GM19324 (cell line): ENCODE measurements around the gene INO80.
"Not testable (repeated sequence)": the region's sequence is repeated elsewhere in the genome, so short reads cannot be mapped to it uniquely, and the experiment has no call there.

Experiments
- ATAC-seq: cut with Tn5 transposase; IDR thresholded peaks from one replicate; pipeline ENCODE4 v1.9.1; 2021; ENCODE audit warnings: mild to moderate bottlenecking, moderate library complexity; ENCODE audit not compliant: unreplicated experiment, low FRiP score

The INO80 gene, protein sequence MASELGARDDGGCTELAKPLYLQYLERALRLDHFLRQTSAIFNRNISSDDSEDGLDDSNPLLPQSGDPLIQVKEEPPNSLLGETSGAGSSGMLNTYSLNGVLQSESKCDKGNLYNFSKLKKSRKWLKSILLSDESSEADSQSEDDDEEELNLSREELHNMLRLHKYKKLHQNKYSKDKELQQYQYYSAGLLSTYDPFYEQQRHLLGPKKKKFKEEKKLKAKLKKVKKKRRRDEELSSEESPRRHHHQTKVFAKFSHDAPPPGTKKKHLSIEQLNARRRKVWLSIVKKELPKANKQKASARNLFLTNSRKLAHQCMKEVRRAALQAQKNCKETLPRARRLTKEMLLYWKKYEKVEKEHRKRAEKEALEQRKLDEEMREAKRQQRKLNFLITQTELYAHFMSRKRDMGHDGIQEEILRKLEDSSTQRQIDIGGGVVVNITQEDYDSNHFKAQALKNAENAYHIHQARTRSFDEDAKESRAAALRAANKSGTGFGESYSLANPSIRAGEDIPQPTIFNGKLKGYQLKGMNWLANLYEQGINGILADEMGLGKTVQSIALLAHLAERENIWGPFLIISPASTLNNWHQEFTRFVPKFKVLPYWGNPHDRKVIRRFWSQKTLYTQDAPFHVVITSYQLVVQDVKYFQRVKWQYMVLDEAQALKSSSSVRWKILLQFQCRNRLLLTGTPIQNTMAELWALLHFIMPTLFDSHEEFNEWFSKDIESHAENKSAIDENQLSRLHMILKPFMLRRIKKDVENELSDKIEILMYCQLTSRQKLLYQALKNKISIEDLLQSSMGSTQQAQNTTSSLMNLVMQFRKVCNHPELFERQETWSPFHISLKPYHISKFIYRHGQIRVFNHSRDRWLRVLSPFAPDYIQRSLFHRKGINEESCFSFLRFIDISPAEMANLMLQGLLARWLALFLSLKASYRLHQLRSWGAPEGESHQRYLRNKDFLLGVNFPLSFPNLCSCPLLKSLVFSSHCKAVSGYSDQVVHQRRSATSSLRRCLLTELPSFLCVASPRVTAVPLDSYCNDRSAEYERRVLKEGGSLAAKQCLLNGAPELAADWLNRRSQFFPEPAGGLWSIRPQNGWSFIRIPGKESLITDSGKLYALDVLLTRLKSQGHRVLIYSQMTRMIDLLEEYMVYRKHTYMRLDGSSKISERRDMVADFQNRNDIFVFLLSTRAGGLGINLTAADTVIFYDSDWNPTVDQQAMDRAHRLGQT (N-terminal part only)

DNA sequence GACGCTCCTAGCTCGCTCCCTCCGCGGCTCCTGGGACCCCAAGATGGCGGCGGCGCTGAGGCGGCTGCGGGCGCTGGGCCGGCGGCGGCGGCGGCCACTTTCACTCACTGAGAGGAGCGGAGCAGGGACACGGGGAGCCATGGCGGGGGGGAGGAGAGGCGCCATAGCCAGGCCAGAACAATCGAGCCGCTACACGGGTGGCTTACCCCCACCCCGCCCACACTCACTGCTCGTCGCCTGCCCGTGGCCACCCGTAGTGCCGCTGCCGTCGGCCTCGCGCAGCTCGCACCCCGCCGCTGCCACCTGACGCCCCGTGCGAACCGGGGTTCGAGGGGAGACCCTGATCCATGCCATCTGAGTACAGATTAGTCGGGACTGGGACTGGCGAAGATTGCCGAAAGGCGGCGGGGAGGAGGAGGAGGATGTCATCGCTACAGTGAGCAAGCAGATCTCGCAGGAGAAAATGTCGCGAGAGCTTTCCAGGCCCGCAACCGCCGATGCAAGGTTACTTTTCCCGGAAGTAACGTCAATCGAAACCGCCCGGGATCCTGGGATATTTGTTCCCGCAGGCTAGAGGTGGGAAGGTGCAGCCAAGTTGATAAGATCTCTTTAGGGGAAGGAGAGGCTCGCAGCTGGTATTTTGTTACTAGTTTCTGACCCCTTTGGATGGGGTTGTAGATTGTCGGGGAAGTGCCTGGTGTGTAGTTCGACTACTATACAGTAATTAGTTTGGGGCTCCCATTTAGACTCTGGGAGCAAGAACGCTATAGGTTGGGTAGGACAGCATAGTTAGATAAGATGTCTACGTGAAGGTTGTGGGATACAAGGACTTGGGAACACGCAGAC is at the start of gene INO80:
TSS of gene INO80 (minus strand) at position 165 of the 846 bp plus-strand sequence. CDS start 19,970 bp downstream, outside the sequence.
- ATAC-seq: peak; percentile 84

DNA sequence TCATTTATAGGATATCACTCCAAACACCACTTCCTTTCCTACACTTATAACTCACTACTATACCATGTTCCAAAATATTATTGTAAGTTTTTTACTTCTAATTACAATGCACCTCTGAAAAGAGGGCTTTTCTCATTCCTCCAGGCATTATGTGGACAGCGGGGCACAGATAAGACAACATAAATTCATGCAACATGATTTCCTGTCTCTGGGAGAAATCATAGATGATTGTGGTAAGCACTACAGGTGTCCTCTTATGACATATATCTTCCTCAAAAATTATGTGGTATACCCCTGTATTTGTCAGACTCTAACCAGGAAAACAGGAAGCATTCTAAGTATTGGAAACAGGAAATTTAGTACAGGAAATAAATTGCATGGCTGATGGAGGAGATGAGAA is 45.7 kb upstream of the INO80 start:
- no peak for ATAC-seq

DNA sequence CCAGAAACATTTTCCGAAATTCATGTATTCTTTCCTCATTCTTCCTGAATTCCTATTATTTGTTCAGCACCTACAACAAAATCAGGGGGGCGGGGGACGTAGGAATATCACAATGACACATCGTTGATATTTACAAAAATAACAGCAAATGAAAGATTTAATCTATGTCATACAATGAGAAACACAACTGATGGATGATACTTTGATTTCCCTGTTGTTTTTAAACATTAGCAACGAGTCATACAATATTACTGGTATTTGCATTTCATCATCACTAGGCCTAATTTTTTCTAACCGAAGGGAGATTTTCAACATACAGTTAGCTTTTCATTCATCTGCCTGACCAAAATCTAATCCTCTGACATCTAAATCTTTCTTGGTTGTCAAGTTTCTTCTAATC is 45.3 kb upstream of the INO80 start:
- no peak for ATAC-seq

DNA sequence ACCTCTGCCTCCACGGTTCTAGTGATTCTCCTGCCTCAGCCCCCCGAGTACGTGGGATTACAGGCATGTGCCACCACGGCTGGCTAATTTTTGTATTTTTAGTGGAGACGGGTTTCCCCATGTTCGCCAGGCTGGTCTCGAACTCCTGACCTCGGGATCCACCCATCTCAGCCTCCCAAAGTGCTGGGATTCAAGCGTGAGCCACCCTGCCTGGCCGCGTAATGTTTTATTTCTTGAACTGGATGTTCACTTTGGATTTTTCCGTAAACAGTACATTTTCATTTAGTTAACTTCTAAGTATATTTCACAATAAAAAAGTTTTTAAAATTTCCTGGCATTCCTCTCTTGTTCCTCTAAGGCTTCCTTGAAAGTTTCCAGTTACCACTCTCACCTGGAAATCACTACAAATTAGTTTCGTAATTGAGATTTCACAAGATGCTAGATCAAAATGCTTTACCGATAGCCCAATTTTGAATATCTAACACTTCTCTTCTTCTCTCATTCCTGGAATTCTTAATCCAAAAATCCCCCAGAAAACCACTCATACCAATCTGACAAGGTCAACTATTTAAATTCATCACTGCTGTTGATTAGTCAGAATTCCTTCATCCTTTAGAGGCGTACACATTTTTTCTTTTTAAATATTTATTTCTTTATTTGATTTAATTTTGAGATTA is 44.7 kb upstream of the INO80 start:
- ATAC-seq: no peak

DNA sequence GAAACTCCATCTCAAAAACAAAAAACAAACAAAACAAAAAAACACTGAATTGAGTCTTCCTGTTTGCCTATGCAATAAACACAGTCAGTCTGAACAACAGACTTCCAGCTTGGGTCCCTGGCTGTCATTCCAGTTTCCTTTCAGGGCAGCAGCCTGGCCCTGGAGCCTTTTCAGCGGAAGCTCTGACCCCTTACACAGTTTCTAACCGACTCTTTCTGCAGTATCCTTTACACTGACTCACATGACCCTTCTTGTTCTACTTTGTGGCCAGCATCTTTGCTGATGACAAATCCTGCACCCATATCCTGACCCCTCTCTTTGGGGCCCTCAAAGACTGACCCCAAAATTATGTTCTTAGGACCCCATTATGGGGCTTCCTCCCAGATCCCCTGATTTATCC is 38.3 kb upstream of the INO80 start:
- ATAC-seq: no peak

DNA sequence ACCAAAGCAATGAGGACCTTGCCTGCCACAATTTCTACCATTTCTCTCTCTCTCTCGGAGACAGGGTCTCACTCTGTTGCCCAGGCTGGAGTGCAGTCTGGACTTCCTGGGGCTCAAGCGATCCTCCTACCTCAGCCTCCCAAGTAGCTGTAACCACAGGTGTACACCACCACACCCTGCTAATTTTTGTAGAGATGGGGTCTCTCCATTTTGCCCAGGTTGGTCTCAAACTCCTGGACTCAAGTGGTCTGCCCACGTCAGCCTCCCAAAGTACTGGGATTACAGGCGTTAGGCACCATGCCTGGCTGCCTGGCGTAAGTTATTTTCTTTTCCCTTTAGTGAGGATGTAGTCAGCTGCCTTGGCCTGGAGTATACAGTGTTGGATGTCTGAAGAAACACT is 37.7 kb upstream of the INO80 start:
- ATAC-seq: no peak

DNA sequence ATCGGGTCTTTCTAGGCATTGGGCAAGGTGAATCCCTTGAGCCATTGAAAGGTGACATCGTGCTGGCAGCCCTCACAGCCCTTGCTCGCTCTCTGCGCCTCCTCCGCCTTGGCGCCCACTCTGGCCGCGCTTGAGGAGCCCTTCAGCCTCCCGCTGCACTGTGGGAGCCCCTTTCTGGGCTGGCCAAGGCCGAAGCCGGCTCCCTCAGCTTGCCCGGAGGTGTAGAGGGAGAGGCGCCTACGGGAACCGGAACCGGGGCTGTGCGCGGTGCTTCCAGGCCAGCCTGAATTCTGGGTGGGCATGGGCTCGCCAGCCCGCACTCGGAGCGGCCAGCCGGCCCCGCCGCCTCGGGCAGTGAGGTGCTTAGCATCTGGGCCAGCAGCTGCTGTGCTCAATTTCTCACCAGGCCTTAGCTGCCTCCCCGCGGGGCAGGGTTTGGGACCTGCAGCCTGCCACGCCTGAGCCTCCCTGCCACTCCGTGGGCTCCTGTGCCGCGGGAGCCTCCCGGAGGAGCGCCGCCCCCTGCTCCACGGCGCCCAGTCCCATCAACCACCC is 35.4 kb upstream of the INO80 start:
- no peak for ATAC-seq

DNA sequence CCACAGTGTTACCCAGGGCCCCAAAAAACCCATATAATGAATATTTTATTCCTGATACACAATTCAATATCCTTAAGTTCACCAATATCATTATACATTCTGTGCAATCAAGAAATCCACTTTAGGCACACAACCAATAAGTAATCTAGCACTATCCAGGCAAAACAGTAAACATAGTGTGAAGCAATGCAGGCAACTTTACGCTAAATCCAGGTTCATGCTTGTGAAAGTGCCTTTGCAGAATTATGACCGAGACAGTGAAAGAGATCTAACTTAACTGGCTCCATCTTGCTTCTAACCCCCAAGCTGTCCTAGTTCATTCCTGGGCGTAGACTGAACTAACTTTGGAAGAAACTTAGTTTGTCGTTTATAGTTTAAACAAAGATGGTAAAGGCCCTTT is 34.2 kb upstream of the INO80 start:
- no peak for ATAC-seq

DNA sequence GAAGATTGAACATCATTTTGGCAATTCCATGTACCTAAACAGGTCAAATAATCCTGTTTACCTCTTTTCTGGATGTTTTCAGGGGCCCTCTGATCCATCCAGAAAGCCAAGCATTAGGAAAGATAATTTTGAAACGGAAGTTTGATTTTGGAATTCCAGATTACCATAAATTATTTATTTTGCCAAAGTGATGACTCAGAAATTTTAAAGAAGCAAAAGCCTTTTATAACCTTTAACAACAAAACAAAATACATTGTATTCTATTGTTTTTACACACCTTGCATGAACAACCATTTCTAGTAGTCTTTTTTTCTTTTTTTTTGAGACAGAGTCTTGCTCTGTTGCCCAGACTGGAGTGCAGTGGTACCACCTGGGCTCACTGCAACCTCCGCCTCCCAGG is 32.0 kb upstream of the INO80 start:
- ATAC-seq: no peak

DNA sequence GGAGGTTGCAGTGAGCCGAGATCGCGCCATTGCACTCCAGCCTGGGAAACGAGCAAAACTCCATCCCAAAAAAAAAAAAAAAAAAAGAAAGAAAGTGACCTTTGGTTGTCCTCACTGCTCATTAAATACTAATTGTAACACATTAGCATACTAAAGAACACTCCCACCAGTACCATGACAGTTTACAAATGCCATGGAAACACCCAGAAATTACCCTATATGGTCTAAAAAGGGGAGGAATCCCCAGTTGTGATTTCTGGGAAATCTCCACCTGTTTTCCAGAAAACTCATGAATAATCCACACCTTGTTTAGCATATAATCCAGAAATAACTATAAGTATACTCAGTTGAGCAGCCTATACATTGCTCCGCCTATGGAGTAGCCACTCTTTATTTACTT is 23.5 kb upstream of the INO80 start:
- ATAC-seq: no peak

DNA sequence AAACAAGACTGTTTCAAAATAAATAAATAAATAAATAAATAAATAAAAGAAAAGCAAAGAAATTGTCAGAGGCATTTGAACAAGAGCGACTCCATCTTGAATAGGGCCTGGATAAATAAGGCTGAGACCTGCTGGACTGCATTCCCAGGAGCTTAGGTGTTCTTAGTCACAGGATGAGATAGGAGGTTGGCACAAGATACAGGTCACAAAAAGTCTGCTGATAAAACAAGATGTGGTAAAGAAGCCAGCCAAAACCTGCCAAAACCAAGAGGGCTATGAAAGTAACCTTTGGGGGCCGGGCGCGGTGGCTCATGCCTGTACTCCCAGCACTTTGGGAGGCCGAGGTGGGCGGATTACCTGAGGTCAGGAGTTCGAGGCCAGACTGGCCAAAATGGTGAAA is 23.0 kb upstream of the INO80 start:
- not testable (repeated sequence) for ATAC-seq

DNA sequence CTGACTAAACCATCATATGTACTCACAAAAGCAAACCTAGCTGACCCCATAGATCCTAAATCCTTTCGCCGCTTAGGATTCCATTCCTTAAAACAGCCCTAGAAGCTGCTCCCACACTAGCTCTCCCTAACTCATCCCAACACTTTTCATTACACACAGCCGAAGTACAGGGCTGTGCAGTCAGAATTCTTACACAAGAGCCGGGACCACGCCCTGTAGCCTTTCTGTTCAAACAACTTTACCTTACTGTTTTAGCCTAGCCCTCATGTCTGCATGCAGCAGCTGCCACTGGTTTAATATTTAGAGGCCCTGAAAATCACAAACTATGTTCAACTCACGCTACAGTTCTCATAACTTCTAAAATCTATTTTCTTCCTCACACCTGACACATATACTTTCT is 19.5 kb upstream of the INO80 start:
- not testable (repeated sequence) for ATAC-seq

DNA sequence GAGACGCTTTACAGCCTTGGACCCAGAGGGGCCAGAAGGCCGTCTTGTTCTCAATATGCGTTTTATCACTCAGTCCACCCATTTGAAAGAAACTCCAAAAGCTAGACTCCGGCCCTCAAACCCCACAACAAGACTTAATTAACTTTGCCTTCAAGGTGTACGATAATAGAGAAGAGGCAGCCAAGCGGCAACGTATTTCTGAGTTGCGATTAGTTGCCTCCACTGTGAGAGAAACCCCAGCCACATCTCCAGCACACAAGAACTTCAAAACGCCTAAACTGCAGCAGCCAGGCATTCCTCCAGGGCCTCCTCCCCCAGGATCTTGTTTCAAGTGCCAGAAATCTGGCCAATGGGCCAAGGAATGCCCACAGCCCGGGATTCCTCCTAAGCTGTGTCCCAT is 17.4 kb upstream of the INO80 start:
- ATAC-seq: no peak

DNA sequence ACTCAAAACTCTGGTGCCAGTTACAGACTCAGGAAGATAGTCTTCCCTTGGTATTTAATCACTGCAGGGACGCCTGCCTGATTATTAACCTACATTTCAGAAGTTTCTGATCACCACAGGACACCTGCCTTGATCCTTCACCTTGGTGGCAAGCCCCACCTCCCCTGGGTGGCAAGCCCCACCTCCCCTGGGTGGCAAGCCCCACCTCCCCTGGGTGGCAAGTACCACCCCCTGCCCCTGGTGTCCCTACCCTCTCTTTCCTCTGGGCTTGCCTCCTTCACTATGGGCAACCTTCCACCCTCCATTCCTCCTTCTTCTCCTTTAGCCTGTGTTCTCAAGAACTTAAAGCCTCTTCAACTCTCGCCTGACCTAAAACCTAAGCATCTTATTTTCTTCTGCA is 16.0 kb upstream of the INO80 start:
- ATAC-seq: not testable (repeated sequence)

DNA sequence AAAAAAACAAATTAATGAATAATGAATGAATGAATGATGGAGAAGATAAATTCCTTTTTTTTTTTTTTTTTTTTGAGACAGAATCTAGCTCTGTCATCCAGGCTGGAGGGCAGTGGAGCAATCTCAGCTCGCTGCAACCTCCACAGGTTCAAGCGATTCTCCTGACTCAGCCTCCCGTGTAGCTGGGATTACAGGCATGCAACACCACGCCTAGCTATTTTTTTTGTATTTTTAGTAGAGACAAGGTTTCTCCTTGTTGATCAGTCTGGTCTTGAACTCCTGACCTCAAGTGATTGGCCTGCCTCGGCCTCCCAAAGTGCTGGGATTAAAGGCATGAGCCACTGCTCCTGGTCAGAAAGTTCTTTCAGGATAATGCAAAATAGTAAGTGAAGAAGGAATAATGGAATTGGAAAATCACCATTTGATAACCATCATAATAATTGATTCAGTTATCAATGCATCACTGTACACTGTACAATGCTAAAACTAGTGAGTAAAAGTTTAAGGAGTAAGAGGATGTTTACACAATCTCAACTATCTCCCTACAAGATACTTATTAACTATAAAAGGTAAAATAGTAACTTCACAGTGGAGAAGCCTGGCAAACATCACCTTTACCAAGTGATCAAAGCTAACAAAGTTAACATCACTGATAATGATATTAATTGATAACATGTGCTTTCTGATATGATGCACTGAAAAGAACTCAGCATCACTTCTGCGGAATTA is 12.3 kb upstream of the INO80 start:
- no peak for ATAC-seq

DNA sequence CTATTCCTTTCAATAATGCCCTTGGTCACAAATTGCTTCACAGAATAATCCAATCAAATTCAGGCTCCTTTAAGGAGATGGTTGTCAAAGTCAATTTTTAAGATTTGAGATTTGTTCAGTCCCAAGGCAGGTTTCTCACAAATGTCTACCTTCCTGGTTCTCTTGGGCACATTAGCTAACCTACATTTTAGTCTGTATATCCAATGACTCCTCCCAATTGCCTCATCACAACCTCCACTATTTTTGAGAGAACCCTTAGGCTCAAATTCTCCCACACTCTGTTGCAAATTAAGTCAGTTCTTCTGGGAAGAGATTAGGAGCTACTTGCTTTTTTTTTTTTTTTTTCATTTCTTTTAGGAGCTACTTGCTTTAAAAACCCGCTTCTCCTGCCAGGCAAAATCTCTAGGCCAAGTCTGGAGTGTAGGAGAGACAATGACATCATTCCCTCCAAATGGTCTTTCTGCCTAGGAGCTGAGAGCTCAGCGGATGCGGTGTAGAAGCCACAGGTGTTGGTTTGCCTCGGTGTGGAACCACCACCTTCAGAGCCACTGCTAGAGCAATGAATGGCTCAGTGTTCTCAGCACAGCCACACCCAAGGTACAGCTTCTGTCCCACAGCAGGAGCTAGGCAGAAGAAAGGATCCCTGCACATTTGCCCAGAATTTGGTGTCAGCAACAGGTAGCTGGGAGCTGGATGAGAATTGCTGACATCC is 10.0 kb upstream of the INO80 start:
- ATAC-seq: no peak

DNA sequence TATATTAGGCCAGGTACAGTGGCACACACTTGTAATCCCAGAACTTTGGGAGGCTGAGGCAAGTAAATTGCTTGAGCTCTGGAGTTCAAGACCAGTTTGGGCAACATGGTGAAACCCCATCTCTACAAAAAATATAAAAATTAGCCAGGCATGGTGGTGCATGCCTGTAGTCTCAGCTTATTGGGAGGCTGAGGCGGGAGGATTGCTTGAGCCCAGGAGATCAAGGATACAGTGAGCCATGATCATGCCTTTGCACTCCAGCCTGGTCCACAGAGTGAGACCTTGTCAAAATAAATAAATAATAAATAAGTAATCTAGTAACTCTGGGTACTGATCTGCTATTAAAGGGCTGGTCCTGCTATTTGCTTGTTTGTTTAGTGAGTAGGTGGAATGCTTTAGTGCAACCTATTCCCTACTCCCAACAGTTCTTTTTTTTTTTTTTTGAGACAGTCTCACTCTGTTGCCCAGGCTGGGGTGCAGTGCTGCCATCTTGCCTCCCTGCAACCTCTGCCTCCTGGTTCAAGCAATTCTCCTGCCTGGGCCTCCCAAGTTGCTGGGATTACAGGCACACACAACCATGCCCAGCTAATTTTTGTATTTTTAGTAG is 9.1 kb upstream of the INO80 start:
- no peak for ATAC-seq

DNA sequence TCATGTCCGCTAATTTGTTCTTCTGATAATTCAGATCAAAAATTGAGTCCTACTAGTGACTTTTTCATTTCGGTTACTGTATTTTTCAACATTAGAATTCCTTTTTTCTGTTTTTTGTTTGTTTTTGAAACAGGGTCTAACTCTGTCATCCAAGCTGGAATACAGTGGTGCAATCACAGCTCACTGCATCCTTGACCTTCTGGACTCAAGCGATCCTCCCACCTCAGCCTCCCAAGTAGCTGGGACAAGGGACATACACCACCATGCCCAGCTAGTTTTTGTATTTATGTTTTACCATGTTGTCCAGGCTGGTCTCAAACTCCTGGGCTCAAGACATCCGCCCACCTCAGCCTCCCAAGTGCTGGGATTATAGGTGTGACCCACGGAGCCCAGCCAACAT is 8.0 kb upstream of the INO80 start:
- ATAC-seq: no peak
